DND-41 (cell line): Measurements from ENCODE around the gene WFDC5.

Experiments
- CTCF ChIP-seq: IDR thresholded peaks from 2 replicates; pipeline ENCODE4 v1.5.1; 2012; ENCODE audit warnings: borderline replicate concordance, low read length, moderate library complexity, mild to moderate bottlenecking; ENCODE audit not compliant: poor library complexity, severe bottlenecking; ENCODE audit errors: extremely low read depth
- EZH2 ChIP-seq: IDR thresholded peaks from 3 replicates; pipeline ENCODE4 v1.6.1; 2012; ENCODE audit warnings: borderline replicate concordance, low read depth, mild to moderate bottlenecking, moderate library complexity, low read length, inconsistent platforms; ENCODE audit not compliant: severe bottlenecking

GRCh38 chr20:45100563-45101245, 14.3 kb downstream of the WFDC5 start, which contains the start of gene KCNS1:
- TF ChIP-seq CTCF (no peak), EZH2 (no peak)
